Measurements from ENCODE around the gene CFAP74.

- TF ChIP-seq EZH2 (IDR thresholded peaks at IDR 0.05; ENCODE audit: low read length), result no peak
- TF ChIP-seq CTCF (optimal IDR thresholded peaks at IDR 0.05 in 1 of 3, IDR thresholded peaks at IDR 0.05 in 1 of 3, conservative IDR thresholded peaks at IDR 0.05 in 1 of 3; ENCODE audit: extremely low read depth in 1 of 3, insufficient read depth in 2 of 3, low read length in 3 of 3), result peak in 2 of 3 experiments; percentile 76 to 88
Observed at GRCh38 chr1:2044510-2045319, 41.1 kb upstream of the CFAP74 start.
